K562 (cell line): Measurements from ENCODE around the gene BIRC7. TPM values are rescaled to one million over a fixed set of nuclear protein-coding genes. Genes with fewer than 3 reads are reported as not detected.

Experiments used
- ATAC-seq: fragments of 200-7000 bp; cut with Tn5 transposase; 3 replicates; pipeline ENCODE4 v1.9.1; 2020; ENCODE audit warnings: moderate library complexity
- BruUV-seq: library from RNA; stranded (reverse); fragments of 400-500 nt; replicated peaks from 2 replicates; lab custom pipeline; 2021; lab: Mats Ljungman, UMichigan
- CTCF ChIA-PET: fragments of 300-600 bp; formaldehyde crosslinking; extraction: SDS; loops from one replicate; lab custom pipeline; 2021; ENCODE audit warnings: low intra/inter-chr PET ratio; lab: Yijun Ruan, JAX
- POLR2A ChIA-PET: fragments of 300-600, 350-650 bp; sonication (Branson Sonifier 250); formaldehyde crosslinking; extraction: SDS; loops from one replicate; lab custom pipeline; 2021; ENCODE audit warnings: antibody characterized with exemption, inconsistent platforms; lab: Yijun Ruan, JAX
- DNase-seq, 4 experiments: peaks; one replicate each; pipeline versions ENCODE4 v3.0.0 to v3.0.0-alpha.2; 2011 to 2018; ENCODE audit warnings: low spot score in 3 of 4, mixed read lengths in 3 of 4; ENCODE audit errors: extremely low read depth in 1 of 4
- FAIRE-seq: peaks from 2 replicates; lab custom pipeline; 2011; peaks lifted over from hg19 to GRCh38; lab: Jason Lieb, UNC
- H2AFZ ChIP-seq: 2 replicates; pipeline ENCODE4 v1.6.0; 2011; ENCODE audit warnings: low read depth, low read length, control low read depth, inconsistent platforms
- H3K27ac ChIP-seq: fragments of 200-600 bp; 3 replicates; pipeline ENCODE4 v1.8.0; 2011; ENCODE audit warnings: low read depth, mild to moderate bottlenecking, control low read depth, inconsistent platforms, low read length, moderate library complexity, mixed read lengths; ENCODE audit errors: extremely low read depth
- H3K27me3 ChIP-seq, 2 experiments: fragments of 300-600 bp in 1 of 2; 2 replicates in 1 of 2; 3 replicates in 1 of 2; pipeline versions ENCODE4 v1.6.0 to v1.8.0; 2011; ENCODE audit warnings: inconsistent platforms in 2 of 2, low read length in 2 of 2, mild to moderate bottlenecking in 1 of 2, mixed read lengths in 1 of 2, moderate library complexity in 1 of 2; ENCODE audit not compliant: control insufficient read depth in 2 of 2, insufficient read depth in 2 of 2
- H3K36me3 ChIP-seq: fragments of 300-600 bp; 3 replicates; pipeline ENCODE4 v1.8.0; 2011; ENCODE audit warnings: mild to moderate bottlenecking, low read length, inconsistent platforms; ENCODE audit not compliant: control insufficient read depth, insufficient read depth
- H3K4me1 ChIP-seq, 2 experiments: fragments of 200-600 bp in 1 of 2; replicated peaks in 1 of 2; 2 replicates in 1 of 2; 3 replicates in 1 of 2; pipeline versions ENCODE4 v1.5.1 to v1.8.0; 2011; ENCODE audit warnings: inconsistent platforms in 2 of 2, low read length in 2 of 2, mild to moderate bottlenecking in 1 of 2, mixed read lengths in 1 of 2, moderate library complexity in 1 of 2; ENCODE audit not compliant: control insufficient read depth in 2 of 2, insufficient read depth in 2 of 2
- H3K4me2 ChIP-seq: 2 replicates; pipeline ENCODE4 v1.6.1; 2011; ENCODE audit warnings: low read length, control low read depth, inconsistent platforms, mixed read lengths; ENCODE audit not compliant: insufficient read depth
- H3K4me3 ChIP-seq: fragments of 200-600 bp; sonication (generic), shearing (Covaris generic); 2 replicates; pipeline ENCODE4 v1.5.1; 2016; ENCODE audit warnings: control low read depth, inconsistent platforms
- H3K79me2 ChIP-seq: fragments of 200-600 bp; 3 replicates; pipeline ENCODE4 v1.8.0; 2011; ENCODE audit warnings: low read length, inconsistent platforms; ENCODE audit not compliant: control insufficient read depth, insufficient read depth
- H3K9ac ChIP-seq, 2 experiments: 2 replicates each; pipeline versions ENCODE4 v1.6.0 to v1.6.1; 2011; ENCODE audit warnings: low read depth in 2 of 2, low read length in 2 of 2, control low read depth in 1 of 2, inconsistent platforms in 1 of 2, mild to moderate bottlenecking in 1 of 2, mixed read lengths in 1 of 2; ENCODE audit not compliant: insufficient read depth in 1 of 2
- H3K9me1 ChIP-seq: one replicate; pipeline ENCODE4 v1.6.0; 2011; ENCODE audit warnings: inconsistent platforms, mild to moderate bottlenecking, low read length, moderate library complexity; ENCODE audit not compliant: control insufficient read depth, insufficient read depth
- H3K9me3 ChIP-seq: replicated peaks from 2 replicates; pipeline ENCODE4 v1.5.1; 2011; ENCODE audit warnings: low read depth, low read length, inconsistent platforms; ENCODE audit not compliant: control insufficient read depth, insufficient read depth
- H4K20me1 ChIP-seq: replicated peaks from 2 replicates; pipeline ENCODE4 v1.6.1; 2011; ENCODE audit warnings: low read length, inconsistent platforms, mixed read lengths; ENCODE audit not compliant: control insufficient read depth, insufficient read depth
- BHLHE40 ChIP-seq: IDR thresholded peaks from 2 replicates; pipeline ENCODE4 v1.6.1; 2011; ENCODE audit warnings: low read length, improper control_type of control experiment
- BRD9 ChIP-seq: fragments of 450-650 bp; IDR thresholded peaks from 2 replicates; pipeline ENCODE4 v1.6.1; 2018; ENCODE audit warnings: low read depth; ENCODE audit not compliant: partially characterized antibody
- CBFB ChIP-seq: sonication (generic); formaldehyde crosslinking; IDR thresholded peaks from 2 replicates; pipeline ENCODE4 v1.4.0; 2020; ENCODE audit warnings: mild to moderate bottlenecking, missing genetic modification reagents
- POLR3G ChIP-seq: IDR thresholded peaks from 2 replicates; pipeline ENCODE4 v1.6.1; 2011; ENCODE audit not compliant: insufficient read length, insufficient replicate concordance; ENCODE audit errors: extremely low read depth
- RBFOX2 ChIP-seq: fragments of 200-400 bp; formaldehyde crosslinking; IDR thresholded peaks from 2 replicates; pipeline ENCODE4 v1.6.1; 2017; ENCODE audit warnings: low read depth, mild to moderate bottlenecking, low read length, moderate library complexity
- SOX6 ChIP-seq: fragments of 450-650 bp; IDR thresholded peaks from 2 replicates; pipeline ENCODE4 v1.6.1; 2014; ENCODE audit warnings: mild to moderate bottlenecking
- XRCC4 ChIP-seq: IDR thresholded peaks from one replicate; pipeline ENCODE4 v1.6.1; 2011; ENCODE audit not compliant: insufficient read depth, insufficient read length; ENCODE audit errors: extremely low read depth
- ZBED1 ChIP-seq: IDR thresholded peaks from 2 replicates; pipeline ENCODE4 v1.6.1; 2014
- ZNF174 ChIP-seq: fragments of 250-450 bp; sonication (Bioruptor Pico); IDR thresholded peaks from 2 replicates; pipeline ENCODE4 v1.4.0; 2020; ENCODE audit warnings: mild to moderate bottlenecking
- ZNF696 ChIP-seq: fragments of 250-450 bp; sonication (Bioruptor Pico); conservative IDR thresholded peaks from 2 replicates; pipeline ENCODE4 v1.4.0; 2020; ENCODE audit warnings: mild to moderate bottlenecking, moderate library complexity
- ZSCAN32 ChIP-seq: fragments of 450-650 bp; formaldehyde crosslinking; IDR thresholded peaks from 2 replicates; pipeline ENCODE4 v1.4.0; 2020; ENCODE audit warnings: mild to moderate bottlenecking, moderate library complexity
- WGBS: fragments of 100-300 bp; shearing (Covaris generic); methylation state at CpG from one replicate; pipeline ENCODE4 v1.1.6; 2016; ENCODE audit warnings: low coverage, mixed read lengths; ENCODE audit not compliant: insufficient coverage; ENCODE audit errors: missing lambda C conversion rate; 5-methylcytosine and 5-hydroxymethylcytosine counted together
- in situ Hi-C: fragments of 300-500 bp; cut with MboI; formaldehyde crosslinking; loops from 4 replicates; pipeline ENCODE4 v1.15.0; 2018; ENCODE audit warnings: inconsistent platforms, mixed read lengths
- intact Hi-C: fragments of 100-400 bp; cut with micrococcal nuclease; formaldehyde crosslinking; loops from 2 replicates; pipeline ENCODE4 v1.14.2; 2022
- polyA plus RNA-seq, 8 experiments: library from polyadenylated mRNA; depleted of rRNA in 4 of 8; stranded (reverse) in 5 of 8; unstranded in 3 of 8; fragments of >200 nt; fragmentation: Nextera tagmentation in 2 of 8; fragmentation: Illumina TruSeq in 1 of 8; extraction: Ambion mirVana in 2 of 8; extraction: Trizol in 1 of 8; gene quantifications; 2 replicates each; pipeline versions ENCODE4 v1.2.1 to v1.2.3, GENCODE V29; 2011 to 2014; ENCODE audit warnings: inconsistent platforms in 1 of 8, missing spikeins in 1 of 8
- total RNA-seq, 7 experiments: library from RNA; depleted of rRNA in 6 of 7; stranded (reverse); fragments of >200 nt in 6 of 7; fragmentation: Illumina TruSeq in 2 of 7; extraction: Trizol in 2 of 7; gene quantifications; 2 replicates each; pipeline versions ENCODE4 v1.2.1 to v1.2.3, GENCODE V29; 2011 to 2021; ENCODE audit warnings: low replicate concordance in 1 of 7
- TF ChIP-seq, protein P1 (sequence below): fragments of 450-650 bp; IDR thresholded peaks from 2 replicates; pipeline ENCODE4 v1.7.0; 2016; ENCODE audit warnings: borderline replicate concordance
- TF ChIP-seq, protein P2 (sequence below): fragments of 250-450 bp; sonication (Bioruptor Pico); IDR thresholded peaks from 2 replicates; pipeline ENCODE4 v1.4.0; 2020; ENCODE audit warnings: mild to moderate bottlenecking, moderate library complexity

The BIRC7 gene
- total and polyA plus RNA-seq, 9 of the 15 experiments (the other 6 are each of a cell fraction or from before 2014, with no cell fraction given) = 0.14 to 0.19 (median 0.16) TPM; not detected in 5

DNA sequence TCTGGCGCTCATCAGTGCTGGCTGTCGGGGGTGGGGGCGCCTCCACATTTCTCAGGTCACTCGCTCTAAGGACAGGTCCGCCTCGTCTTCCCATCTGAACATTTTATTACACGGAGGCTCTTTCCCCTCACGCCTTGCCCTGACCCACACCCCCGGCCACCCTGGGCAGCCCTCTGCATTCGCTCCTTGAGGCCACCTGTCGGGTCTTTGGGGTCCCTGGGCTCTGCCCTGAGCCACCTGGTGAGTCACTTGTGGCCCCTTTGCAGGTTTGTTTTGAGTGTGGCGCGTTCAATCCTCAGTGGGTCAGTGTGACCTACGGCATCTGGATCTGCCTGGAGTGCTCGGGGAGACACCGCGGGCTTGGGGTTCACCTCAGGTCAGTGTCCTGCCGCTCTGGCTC is 40.1 kb downstream of the BIRC7 start:
- H3K27me3 ChIP-seq = no peaks in the 10 kb centered on the region
- peaks cover 61% of the 10 kb centered on the region; the same call in 2 of the 3 replicates for H3K36me3 ChIP-seq
- H3K9me1 ChIP-seq = peaks cover 6% of the 10 kb centered on the region
- no peak for DNase-seq
- CTCF ChIA-PET = no interaction called here
- TF ChIP-seq POLR3G (no peak), BRD9 (no peak), ZSCAN32 (CRISPR knock-in tag) (no peak), RBFOX2 (peak; percentile 37)
- ATAC-seq = no peak
- intact Hi-C loops (no loop called here), in situ Hi-C loops (no loop called here)
- no TSS peak for BruUV-seq
- peaks cover 11 to 30% of the 10 kb centered on the region in 2 experiments; a peak in 4 of 5 replicates for H3K4me1 ChIP-seq
- WGBS = 98% methylated on average over 14 of the region's 18 CpGs
- H3K4me3 ChIP-seq = no peak overlapping the region
- peaks cover 44% of the 10 kb centered on the region for H3K79me2 ChIP-seq
- H2AFZ ChIP-seq = no peak overlapping the region
- H3K4me2 ChIP-seq = no peak overlapping the region
- FAIRE-seq = no peak
- H3K9ac ChIP-seq = 0 out of 4 replicates have a peak overlapping the region, but pooled peaks of 1 of the 2 experiments have one; percentile 12
- no peak overlapping the region for H3K27ac ChIP-seq
- H4K20me1 ChIP-seq = peaks cover 28% of the 10 kb centered on the region
- POLR2A ChIA-PET = interaction anchor here (0.8 to 1.4 kb wide), 2 partner anchors 13 to 20 kb away, joined by 5 to 9 read pairs; no protein-coding TSS in a partner anchor
- no peaks in the 10 kb centered on the region for H3K9me3 ChIP-seq

DNA sequence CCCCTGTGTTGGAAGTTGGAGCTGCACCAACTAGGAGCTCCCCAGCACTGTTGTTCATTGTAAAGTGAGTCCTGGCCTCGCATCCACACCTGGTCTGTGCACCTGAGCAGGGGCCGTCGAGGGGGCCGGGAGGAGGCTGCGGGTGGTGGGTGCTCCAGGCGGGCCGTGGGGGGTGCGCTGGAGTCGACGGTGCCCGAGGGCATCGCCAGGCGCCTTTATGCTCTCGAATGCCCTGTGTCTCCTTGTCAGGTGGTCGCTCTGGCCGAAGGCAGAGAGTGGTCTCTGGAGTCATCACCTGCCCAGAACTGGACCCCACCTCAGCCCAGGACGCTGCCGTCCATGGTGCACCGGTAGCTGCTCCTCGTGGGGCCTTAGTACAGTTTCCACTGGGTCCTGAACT is 41.3 kb downstream of the BIRC7 start:
- ChIA-PET POLR2A (interaction anchor here (1.1 to 1.4 kb wide), 2 partner anchors 12 to 14 kb away, joined by 4 to 5 read pairs; no protein-coding TSS in a partner anchor), CTCF (no interaction called here)
- H3K27me3 ChIP-seq = no peaks in the 10 kb centered on the region
- no TSS peak for BruUV-seq
- DNase-seq = no peak
- H3K36me3 ChIP-seq = peaks cover 68% of the 10 kb centered on the region; the same call in 2 of the 3 replicates
- H2AFZ ChIP-seq = no peak overlapping the region
- intact Hi-C loops (no loop called here), in situ Hi-C loops (no loop called here)
- H3K9ac ChIP-seq = no peak overlapping the region
- H3K27ac ChIP-seq = no peak overlapping the region
- H3K9me3 ChIP-seq = no peaks in the 10 kb centered on the region
- no peak for ATAC-seq
- H3K79me2 ChIP-seq = peaks cover 44% of the 10 kb centered on the region
- no peak overlapping the region for H3K4me3 ChIP-seq
- H4K20me1 ChIP-seq = peaks cover 28% of the 10 kb centered on the region
- peaks cover 6% of the 10 kb centered on the region for H3K9me1 ChIP-seq
- no peak for FAIRE-seq
- no peak overlapping the region for H3K4me2 ChIP-seq
- peaks cover 11 to 38% of the 10 kb centered on the region in 2 experiments; a peak in 4 of 5 replicates for H3K4me1 ChIP-seq
- 88% methylated on average over 8 of the region's 20 CpGs for WGBS
- TF ChIP-seq, protein P1, sequence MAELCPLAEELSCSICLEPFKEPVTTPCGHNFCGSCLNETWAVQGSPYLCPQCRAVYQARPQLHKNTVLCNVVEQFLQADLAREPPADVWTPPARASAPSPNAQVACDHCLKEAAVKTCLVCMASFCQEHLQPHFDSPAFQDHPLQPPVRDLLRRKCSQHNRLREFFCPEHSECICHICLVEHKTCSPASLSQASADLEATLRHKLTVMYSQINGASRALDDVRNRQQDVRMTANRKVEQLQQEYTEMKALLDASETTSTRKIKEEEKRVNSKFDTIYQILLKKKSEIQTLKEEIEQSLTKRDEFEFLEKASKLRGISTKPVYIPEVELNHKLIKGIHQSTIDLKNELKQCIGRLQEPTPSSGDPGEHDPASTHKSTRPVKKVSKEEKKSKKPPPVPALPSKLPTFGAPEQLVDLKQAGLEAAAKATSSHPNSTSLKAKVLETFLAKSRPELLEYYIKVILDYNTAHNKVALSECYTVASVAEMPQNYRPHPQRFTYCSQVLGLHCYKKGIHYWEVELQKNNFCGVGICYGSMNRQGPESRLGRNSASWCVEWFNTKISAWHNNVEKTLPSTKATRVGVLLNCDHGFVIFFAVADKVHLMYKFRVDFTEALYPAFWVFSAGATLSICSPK = no peak
- TF ChIP-seq, protein P2, sequence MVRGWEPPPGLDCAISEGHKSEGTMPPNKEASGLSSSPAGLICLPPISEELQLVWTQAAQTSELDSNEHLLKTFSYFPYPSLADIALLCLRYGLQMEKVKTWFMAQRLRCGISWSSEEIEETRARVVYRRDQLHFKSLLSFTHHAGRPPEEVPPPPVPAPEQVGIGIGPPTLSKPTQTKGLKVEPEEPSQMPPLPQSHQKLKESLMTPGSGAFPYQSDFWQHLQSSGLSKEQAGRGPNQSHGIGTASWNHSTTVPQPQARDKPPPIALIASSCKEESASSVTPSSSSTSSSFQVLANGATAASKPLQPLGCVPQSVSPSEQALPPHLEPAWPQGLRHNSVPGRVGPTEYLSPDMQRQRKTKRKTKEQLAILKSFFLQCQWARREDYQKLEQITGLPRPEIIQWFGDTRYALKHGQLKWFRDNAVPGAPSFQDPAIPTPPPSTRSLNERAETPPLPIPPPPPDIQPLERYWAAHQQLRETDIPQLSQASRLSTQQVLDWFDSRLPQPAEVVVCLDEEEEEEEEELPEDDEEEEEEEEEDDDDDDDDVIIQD (CRISPR knock-in tag) = no peak
- TF ChIP-seq CBFB (CRISPR knock-in tag) = no peak
- no peak for TF ChIP-seq ZBED1
- TF ChIP-seq ZNF696 (CRISPR knock-in tag) = no peak
- no peak for TF ChIP-seq SOX6
- no peak for TF ChIP-seq BHLHE40
- TF ChIP-seq ZNF174 (CRISPR knock-in tag) = no peak
- no peak for TF ChIP-seq XRCC4
